ENCODE measurements around the gene TMEM88. TPM values are rescaled to one million over a fixed set of nuclear protein-coding genes. Genes with fewer than 3 reads are reported as not detected.

Gene TMEM88
- total and polyA plus RNA-seq, 2 of the 13 experiments (the other 11 are each of a cell fraction or from before 2014, with no cell fraction given) = 0.31 to 0.66 TPM

- no peak for TF ChIP-seq LRRFIP1 (CRISPR knock-in tag; conservative IDR thresholded peaks at IDR 0.05)
- no peak for TF ChIP-seq PREB (CRISPR knock-in tag; IDR thresholded peaks at IDR 0.05)
- no peak for TF ChIP-seq FOXP1 (IDR thresholded peaks at IDR 0.05)
- TF ChIP-seq FOXP1 (CRISPR knock-in tag; IDR thresholded peaks at IDR 0.05) = no peak
- TF ChIP-seq ASH2L (IDR thresholded peaks at IDR 0.05; ENCODE audit: insufficient read length, low read depth, low read length) = peak; percentile 12
- no peak for TF ChIP-seq ZNF350 (CRISPR knock-in tag; IDR thresholded peaks at IDR 0.05; ENCODE audit: borderline replicate concordance, low read depth)
- no peak for TF ChIP-seq ZFYVE20 (CRISPR knock-in tag; IDR thresholded peaks at IDR 0.05; ENCODE audit: borderline replicate concordance, low read depth)
- TF ChIP-seq RARG (CRISPR knock-in tag; IDR thresholded peaks at IDR 0.05; ENCODE audit: low read depth) = 0 out of 2 replicates have a peak, but pooled peaks have one; percentile 49
- TF ChIP-seq FOXK1 (CRISPR knock-in tag; IDR thresholded peaks at IDR 0.05; ENCODE audit: borderline replicate concordance, low read depth) = no peak
- TF ChIP-seq SOX13 (IDR thresholded peaks at IDR 0.05) = no peak
- TF ChIP-seq SOX13 (CRISPR knock-in tag; conservative IDR thresholded peaks at IDR 0.05 in 1 of 2, IDR thresholded peaks at IDR 0.05 in 1 of 2) = no peak
- TF ChIP-seq HMG20A (CRISPR knock-in tag; IDR thresholded peaks at IDR 0.05; ENCODE audit: borderline replicate concordance) = no peak
- peak; percentile 57; the same call in 1 of the 2 replicates for TF ChIP-seq ZNF225 (CRISPR knock-in tag; IDR thresholded peaks at IDR 0.05)
- 0 out of 2 replicates have a peak, but pooled peaks have one; percentile 3 for TF ChIP-seq SIN3B (IDR thresholded peaks at IDR 0.05; ENCODE audit: low read length)
- 0 out of 2 replicates have a peak, but pooled peaks have one; percentile 21 for TF ChIP-seq ZNF747 (CRISPR knock-in tag; IDR thresholded peaks at IDR 0.05; ENCODE audit: borderline replicate concordance)
- no peak for TF ChIP-seq ZZZ3 (CRISPR knock-in tag; IDR thresholded peaks at IDR 0.05; ENCODE audit: borderline replicate concordance)
- TF ChIP-seq ZNF615 (CRISPR knock-in tag; IDR thresholded peaks at IDR 0.05; ENCODE audit: borderline replicate concordance) = 0 out of 2 replicates have a peak, but pooled peaks have one; percentile 42
- TF ChIP-seq CREM (IDR thresholded peaks at IDR 0.05) = no peak
- TF ChIP-seq CREM (CRISPR knock-in tag; IDR thresholded peaks at IDR 0.05) = no peak
- no peak for TF ChIP-seq ZFAT (CRISPR knock-in tag; conservative IDR thresholded peaks at IDR 0.05)
- TF ChIP-seq KAT8 (CRISPR knock-in tag; IDR thresholded peaks at IDR 0.05) = no peak
Observed at GRCh38 chr17:7835814-7836595, 18.9 kb upstream of the TMEM88 start (continued).

Measured in HepG2 (cell line).